HepG2 (cell line): ENCODE results near the gene RASSF4. TPM values are rescaled to one million over a fixed set of nuclear protein-coding genes. Genes with fewer than 3 reads are reported as not detected.

Experiments used
- GATA4 ChIP-seq: sonication (generic); IDR thresholded peaks from 2 replicates; pipeline ENCODE4 v1.6.1; 2016; ENCODE audit warnings: antibody characterized with exemption, low read depth, borderline replicate concordance
- IKZF1 ChIP-seq: fragments of 450-650 bp; IDR thresholded peaks from 2 replicates; pipeline ENCODE4 v1.7.1; 2016
- RELA ChIP-seq: sonication (generic); formaldehyde crosslinking; IDR thresholded peaks from 2 replicates; pipeline ENCODE4 v1.4.0; 2020; ENCODE audit warnings: missing genetic modification reagents
- SETDB1 ChIP-seq: sonication (generic); formaldehyde crosslinking; IDR thresholded peaks from 2 replicates; pipeline ENCODE4 v1.5.1; 2020; ENCODE audit warnings: missing genetic modification reagents, mild to moderate bottlenecking, borderline replicate concordance
- SNAPC2 ChIP-seq: sonication (generic); formaldehyde crosslinking; IDR thresholded peaks from 2 replicates; pipeline ENCODE4 v1.8.1; 2022; ENCODE audit warnings: mild to moderate bottlenecking, missing genetic modification reagents
- SP4 ChIP-seq: sonication (generic); formaldehyde crosslinking; IDR thresholded peaks from 2 replicates; pipeline ENCODE4 v1.8.1; 2023; ENCODE audit warnings: mild to moderate bottlenecking, missing genetic modification reagents
- SRF ChIP-seq: IDR thresholded peaks from 2 replicates; pipeline ENCODE4 v1.6.1; 2011; ENCODE audit warnings: mild to moderate bottlenecking, low read depth, low read length, moderate library complexity
- TFDP2 ChIP-seq: sonication (generic); formaldehyde crosslinking; IDR thresholded peaks from 2 replicates; pipeline ENCODE4 v1.4.0; 2020; ENCODE audit warnings: missing genetic modification reagents
- THAP8 ChIP-seq: sonication (generic); formaldehyde crosslinking; IDR thresholded peaks from 2 replicates; pipeline ENCODE4 v1.5.1; 2020; ENCODE audit warnings: missing genetic modification reagents, mild to moderate bottlenecking, borderline replicate concordance
- ZFY ChIP-seq: sonication (generic); formaldehyde crosslinking; IDR thresholded peaks from 2 replicates; pipeline ENCODE4 v1.4.0; 2020; ENCODE audit warnings: missing genetic modification reagents
- ZUFSP ChIP-seq: sonication (generic); formaldehyde crosslinking; IDR thresholded peaks from 2 replicates; pipeline ENCODE4 v1.9.0; 2021; ENCODE audit warnings: missing genetic modification reagents, mild to moderate bottlenecking, borderline replicate concordance
- polyA plus RNA-seq, 8 experiments: library from polyadenylated mRNA; depleted of rRNA in 3 of 8; stranded (reverse) in 7 of 8; unstranded in 1 of 8; fragments of >200 nt; fragmentation: Illumina TruSeq in 4 of 8; extraction: Trizol in 4 of 8; gene quantifications; 2 replicates each; pipeline versions ENCODE4 v1.2.1 to v1.2.3, GENCODE V29; 2011 to 2016; ENCODE audit warnings: low read depth in 4 of 8, missing spikeins in 1 of 8, mixed read lengths in 1 of 8; ENCODE audit not compliant: insufficient read depth in 1 of 8
- total RNA-seq, 5 experiments: library from RNA; depleted of rRNA; stranded (reverse); fragments of >200 nt; fragmentation: Illumina TruSeq; extraction: Trizol; gene quantifications; 2 replicates each; pipeline ENCODE4 v1.2.3, GENCODE V29; 2016; ENCODE audit warnings: low read depth in 1 of 5
- TF ChIP-seq, protein P1 (sequence below): sonication (generic); formaldehyde crosslinking; conservative IDR thresholded peaks from 2 replicates; pipeline ENCODE4 v1.4.0; 2020; ENCODE audit warnings: mild to moderate bottlenecking, missing genetic modification reagents, moderate library complexity
- TF ChIP-seq, protein P2 (sequence below): sonication (generic); formaldehyde crosslinking; IDR thresholded peaks from 2 replicates; pipeline ENCODE4 v1.4.0; 2020; ENCODE audit warnings: missing genetic modification reagents
- TF ChIP-seq, protein P3 (sequence below): IDR thresholded peaks from 2 replicates; pipeline ENCODE4 v1.6.1; 2018; ENCODE audit warnings: missing genetic modification reagents
- TF ChIP-seq, protein P4 (sequence below): sonication (generic); formaldehyde crosslinking; IDR thresholded peaks from 2 replicates; pipeline ENCODE4 v1.5.0; 2020; ENCODE audit warnings: mild to moderate bottlenecking, missing genetic modification reagents, moderate library complexity
- TF ChIP-seq, protein P5 (sequence below): sonication (generic); formaldehyde crosslinking; conservative IDR thresholded peaks from 2 replicates; pipeline ENCODE4 v1.8.0; 2022; ENCODE audit warnings: missing genetic modification reagents

The RASSF4 gene
- total and polyA plus RNA-seq, 2 of the 13 experiments (the other 11 are each of a cell fraction or from before 2014, with no cell fraction given), result 34.0 to 51.7 TPM

GRCh38 chr10:44949915-44950314 lies 9.7 kb upstream of the RASSF4 start (continued):
- TF ChIP-seq THAP8 (CRISPR knock-in tag), result no peak
- TF ChIP-seq GATA4, result no peak
- peak; percentile 41; the same call in 1 of the 2 replicates for TF ChIP-seq ZFY (CRISPR knock-in tag)
- no peak for TF ChIP-seq RELA (CRISPR knock-in tag)
- no peak for TF ChIP-seq TFDP2 (CRISPR knock-in tag)
- TF ChIP-seq, protein P1, sequence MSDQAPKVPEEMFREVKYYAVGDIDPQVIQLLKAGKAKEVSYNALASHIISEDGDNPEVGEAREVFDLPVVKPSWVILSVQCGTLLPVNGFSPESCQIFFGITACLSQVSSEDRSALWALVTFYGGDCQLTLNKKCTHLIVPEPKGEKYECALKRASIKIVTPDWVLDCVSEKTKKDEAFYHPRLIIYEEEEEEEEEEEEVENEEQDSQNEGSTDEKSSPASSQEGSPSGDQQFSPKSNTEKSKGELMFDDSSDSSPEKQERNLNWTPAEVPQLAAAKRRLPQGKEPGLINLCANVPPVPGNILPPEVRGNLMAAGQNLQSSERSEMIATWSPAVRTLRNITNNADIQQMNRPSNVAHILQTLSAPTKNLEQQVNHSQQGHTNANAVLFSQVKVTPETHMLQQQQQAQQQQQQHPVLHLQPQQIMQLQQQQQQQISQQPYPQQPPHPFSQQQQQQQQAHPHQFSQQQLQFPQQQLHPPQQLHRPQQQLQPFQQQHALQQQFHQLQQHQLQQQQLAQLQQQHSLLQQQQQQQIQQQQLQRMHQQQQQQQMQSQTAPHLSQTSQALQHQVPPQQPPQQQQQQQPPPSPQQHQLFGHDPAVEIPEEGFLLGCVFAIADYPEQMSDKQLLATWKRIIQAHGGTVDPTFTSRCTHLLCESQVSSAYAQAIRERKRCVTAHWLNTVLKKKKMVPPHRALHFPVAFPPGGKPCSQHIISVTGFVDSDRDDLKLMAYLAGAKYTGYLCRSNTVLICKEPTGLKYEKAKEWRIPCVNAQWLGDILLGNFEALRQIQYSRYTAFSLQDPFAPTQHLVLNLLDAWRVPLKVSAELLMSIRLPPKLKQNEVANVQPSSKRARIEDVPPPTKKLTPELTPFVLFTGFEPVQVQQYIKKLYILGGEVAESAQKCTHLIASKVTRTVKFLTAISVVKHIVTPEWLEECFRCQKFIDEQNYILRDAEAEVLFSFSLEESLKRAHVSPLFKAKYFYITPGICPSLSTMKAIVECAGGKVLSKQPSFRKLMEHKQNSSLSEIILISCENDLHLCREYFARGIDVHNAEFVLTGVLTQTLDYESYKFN (CRISPR knock-in tag), result 0 out of 2 replicates have a peak, but pooled peaks have one; percentile 13
- TF ChIP-seq, protein P2, sequence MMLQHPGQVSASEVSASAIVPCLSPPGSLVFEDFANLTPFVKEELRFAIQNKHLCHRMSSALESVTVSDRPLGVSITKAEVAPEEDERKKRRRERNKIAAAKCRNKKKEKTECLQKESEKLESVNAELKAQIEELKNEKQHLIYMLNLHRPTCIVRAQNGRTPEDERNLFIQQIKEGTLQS (CRISPR knock-in tag), result no peak
- TF ChIP-seq SETDB1 (CRISPR knock-in tag), result no peak
- TF ChIP-seq SRF, result no peak
- TF ChIP-seq, protein P3, sequence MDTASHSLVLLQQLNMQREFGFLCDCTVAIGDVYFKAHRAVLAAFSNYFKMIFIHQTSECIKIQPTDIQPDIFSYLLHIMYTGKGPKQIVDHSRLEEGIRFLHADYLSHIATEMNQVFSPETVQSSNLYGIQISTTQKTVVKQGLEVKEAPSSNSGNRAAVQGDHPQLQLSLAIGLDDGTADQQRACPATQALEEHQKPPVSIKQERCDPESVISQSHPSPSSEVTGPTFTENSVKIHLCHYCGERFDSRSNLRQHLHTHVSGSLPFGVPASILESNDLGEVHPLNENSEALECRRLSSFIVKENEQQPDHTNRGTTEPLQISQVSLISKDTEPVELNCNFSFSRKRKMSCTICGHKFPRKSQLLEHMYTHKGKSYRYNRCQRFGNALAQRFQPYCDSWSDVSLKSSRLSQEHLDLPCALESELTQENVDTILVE, result no peak
- TF ChIP-seq, protein P4, sequence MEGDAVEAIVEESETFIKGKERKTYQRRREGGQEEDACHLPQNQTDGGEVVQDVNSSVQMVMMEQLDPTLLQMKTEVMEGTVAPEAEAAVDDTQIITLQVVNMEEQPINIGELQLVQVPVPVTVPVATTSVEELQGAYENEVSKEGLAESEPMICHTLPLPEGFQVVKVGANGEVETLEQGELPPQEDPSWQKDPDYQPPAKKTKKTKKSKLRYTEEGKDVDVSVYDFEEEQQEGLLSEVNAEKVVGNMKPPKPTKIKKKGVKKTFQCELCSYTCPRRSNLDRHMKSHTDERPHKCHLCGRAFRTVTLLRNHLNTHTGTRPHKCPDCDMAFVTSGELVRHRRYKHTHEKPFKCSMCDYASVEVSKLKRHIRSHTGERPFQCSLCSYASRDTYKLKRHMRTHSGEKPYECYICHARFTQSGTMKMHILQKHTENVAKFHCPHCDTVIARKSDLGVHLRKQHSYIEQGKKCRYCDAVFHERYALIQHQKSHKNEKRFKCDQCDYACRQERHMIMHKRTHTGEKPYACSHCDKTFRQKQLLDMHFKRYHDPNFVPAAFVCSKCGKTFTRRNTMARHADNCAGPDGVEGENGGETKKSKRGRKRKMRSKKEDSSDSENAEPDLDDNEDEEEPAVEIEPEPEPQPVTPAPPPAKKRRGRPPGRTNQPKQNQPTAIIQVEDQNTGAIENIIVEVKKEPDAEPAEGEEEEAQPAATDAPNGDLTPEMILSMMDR, result no peak
- TF ChIP-seq SP4, result no peak
- TF ChIP-seq ZUFSP, result no peak
- no peak for TF ChIP-seq IKZF1
- TF ChIP-seq, protein P5, sequence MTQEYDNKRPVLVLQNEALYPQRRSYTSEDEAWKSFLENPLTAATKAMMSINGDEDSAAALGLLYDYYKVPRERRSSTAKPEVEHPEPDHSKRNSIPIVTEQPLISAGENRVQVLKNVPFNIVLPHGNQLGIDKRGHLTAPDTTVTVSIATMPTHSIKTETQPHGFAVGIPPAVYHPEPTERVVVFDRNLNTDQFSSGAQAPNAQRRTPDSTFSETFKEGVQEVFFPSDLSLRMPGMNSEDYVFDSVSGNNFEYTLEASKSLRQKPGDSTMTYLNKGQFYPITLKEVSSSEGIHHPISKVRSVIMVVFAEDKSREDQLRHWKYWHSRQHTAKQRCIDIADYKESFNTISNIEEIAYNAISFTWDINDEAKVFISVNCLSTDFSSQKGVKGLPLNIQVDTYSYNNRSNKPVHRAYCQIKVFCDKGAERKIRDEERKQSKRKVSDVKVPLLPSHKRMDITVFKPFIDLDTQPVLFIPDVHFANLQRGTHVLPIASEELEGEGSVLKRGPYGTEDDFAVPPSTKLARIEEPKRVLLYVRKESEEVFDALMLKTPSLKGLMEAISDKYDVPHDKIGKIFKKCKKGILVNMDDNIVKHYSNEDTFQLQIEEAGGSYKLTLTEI (CRISPR knock-in tag), result no peak
- TF ChIP-seq SNAPC2 (CRISPR knock-in tag), result no peak
